GM18861 (cell line): ENCODE results near the gene PYGB.
"Not testable (repeated sequence)": the region's sequence is repeated elsewhere in the genome, so short reads cannot be mapped to it uniquely, and the experiment has no call there.

Experiments used
- ATAC-seq: cut with Tn5 transposase; IDR thresholded peaks from one replicate; pipeline ENCODE4 v1.9.1; 2021; ENCODE audit not compliant: unreplicated experiment

The PYGB gene

DNA sequence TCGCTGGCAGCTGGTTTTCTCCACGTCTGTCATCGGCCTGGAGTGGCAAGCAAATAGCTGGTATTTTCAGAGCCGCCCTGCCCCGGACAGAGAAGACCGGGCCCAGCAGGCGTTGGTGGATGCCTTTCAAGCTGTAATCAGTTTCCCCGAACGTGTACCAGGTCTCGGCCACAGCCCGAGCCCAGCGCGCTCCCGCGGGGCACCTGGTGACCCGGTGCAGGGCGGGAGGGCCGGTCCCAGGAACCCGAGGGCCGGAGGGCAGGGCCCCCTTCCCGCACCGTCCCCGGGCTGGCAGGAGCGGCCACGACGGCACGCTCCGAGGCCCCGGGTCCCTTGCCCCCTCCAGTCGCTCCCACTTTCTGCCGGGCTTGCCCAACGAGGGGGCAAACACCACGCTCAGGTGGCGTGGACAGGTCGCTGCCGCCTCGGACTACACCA, 348 bp upstream of the PYGB start:
- peak; percentile 21 for ATAC-seq

GRCh38 chr20:25248786-25249172, 894 bp downstream of the PYGB start:
- ATAC-seq: no peak

GRCh38 chr20:25249198-25249931, 1.5 kb downstream of the PYGB start:
- ATAC-seq: no peak

GRCh38 chr20:25250508-25250907, 2.6 kb downstream of the PYGB start:
- ATAC-seq: no peak

GRCh38 chr20:25251019-25251418, 3.1 kb downstream of the PYGB start:
- ATAC-seq: no peak

DNA sequence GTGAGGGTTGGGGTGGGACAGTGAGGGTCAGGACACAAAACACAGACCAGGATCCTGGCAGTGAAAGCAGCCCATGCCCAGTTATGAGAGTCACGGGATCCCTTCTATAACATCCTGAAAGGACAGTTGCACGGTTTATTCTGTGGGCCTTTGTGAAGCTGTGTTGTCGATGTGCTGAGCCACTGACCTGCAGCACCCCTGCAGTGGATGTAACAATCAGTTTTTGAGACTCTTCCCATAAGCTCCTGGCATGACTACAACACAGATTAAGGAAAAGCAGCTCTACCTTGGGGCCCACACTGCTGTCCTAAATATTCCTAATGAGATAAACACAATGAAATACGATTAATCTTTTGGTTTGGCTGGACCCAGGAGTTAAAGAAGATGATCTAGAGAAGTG, 3.7 kb downstream of the PYGB start:
- ATAC-seq: no peak

DNA sequence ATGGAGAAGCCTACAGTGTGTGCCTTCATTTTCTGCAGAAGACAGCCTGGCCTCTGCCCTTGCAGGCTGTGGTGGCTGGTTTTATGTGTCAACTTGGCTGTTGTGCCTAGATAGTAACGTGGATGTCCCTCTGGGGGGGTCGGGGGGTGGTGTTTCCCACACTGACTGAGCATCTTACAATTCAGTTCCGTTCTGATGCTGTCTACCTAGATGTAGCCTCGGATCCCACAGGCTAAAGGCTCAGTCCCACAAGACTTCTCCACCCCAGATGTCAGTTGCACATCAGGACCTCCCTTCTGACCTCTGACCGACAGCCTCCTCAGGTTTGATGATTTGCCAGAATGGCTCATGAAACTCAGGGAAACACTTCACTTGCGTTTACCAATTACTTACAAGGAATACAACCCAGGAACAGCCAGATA, 4.4 kb downstream of the PYGB start:
- no peak for ATAC-seq

DNA sequence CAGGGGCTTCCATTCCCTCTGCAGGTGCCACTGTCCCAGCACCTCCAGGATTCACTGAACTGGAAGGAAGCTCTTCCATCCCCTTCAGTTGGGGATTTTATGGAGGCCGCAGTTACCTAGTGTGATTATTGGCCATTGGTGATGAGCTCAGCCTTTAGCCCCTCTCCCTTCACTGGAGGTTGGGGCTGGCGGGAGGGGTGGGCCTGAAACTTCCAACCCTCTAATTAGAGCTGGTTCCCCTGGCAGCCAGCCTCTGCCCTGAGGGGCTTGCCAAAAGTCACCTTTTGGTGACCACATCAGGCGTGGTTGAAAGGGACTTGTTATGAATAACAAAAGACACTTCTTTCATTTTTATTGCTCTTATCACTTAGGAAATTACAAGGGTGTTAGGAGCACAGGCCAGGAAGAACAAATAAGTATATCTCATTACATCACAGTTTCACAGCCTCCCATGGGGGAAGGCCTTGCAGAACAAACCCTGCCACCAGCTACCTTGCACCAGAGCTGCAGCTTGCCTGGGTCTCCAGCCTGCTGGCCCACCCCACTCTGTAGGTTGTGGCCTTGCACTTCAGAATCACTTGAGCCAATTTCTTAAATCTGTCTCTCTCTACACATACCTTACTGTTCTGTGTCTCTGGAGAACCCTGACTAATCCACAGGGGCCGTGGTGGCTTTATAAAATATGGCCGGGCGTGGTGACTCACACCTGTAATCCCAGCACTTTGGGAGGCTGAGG, 5.0 kb downstream of the PYGB start:
- no peak for ATAC-seq

GRCh38 chr20:25253606-25254275, 5.9 kb downstream of the PYGB start:
- ATAC-seq: no peak

GRCh38 chr20:25254571-25254970, 6.7 kb downstream of the PYGB start:
- ATAC-seq: no peak

DNA sequence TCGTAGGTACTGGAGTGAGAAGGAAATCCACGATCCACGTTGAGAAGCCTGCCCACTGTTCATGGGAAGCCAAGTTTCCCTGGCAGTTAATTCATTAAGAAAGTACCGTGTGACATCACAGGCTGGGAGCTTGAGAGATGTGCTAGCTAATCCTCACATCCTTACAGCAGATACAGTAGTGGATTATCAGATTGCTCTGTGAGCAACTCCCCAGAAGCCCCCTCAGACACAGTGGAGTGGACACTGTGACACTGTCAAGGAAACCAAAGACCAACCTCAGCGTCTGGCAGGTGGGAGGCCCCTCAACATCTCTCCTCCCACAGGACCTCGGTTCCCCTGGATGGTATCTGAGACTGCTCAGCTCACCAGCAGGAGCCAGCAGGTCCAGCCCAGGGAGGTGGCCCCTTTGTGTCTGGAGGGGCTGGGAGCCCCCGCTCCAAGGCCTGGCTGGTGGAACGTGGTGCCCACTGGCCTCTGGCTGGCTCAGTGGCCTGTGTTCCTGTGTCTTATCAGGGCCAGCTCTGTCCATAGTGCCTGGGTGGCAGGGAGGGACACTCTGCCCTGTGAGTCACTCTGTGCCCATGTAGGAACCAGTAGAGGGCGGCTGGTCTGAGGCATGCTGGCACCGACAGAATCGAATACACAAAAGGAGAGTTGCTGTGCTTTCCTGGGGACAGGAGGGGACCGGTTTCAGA, 7.2 kb downstream of the PYGB start:
- no peak for ATAC-seq

GRCh38 chr20:25256226-25256859, 8.5 kb downstream of the PYGB start:
- ATAC-seq: no peak

- no peak for ATAC-seq
These were observed 9.2 kb downstream of the PYGB start for GRCh38 chr20:25257130-25257529.

GRCh38 chr20:25257756-25258475, 10.0 kb downstream of the PYGB start:
- ATAC-seq: no peak

GRCh38 chr20:25258476-25258805, 10.6 kb downstream of the PYGB start:
- no peak for ATAC-seq

DNA sequence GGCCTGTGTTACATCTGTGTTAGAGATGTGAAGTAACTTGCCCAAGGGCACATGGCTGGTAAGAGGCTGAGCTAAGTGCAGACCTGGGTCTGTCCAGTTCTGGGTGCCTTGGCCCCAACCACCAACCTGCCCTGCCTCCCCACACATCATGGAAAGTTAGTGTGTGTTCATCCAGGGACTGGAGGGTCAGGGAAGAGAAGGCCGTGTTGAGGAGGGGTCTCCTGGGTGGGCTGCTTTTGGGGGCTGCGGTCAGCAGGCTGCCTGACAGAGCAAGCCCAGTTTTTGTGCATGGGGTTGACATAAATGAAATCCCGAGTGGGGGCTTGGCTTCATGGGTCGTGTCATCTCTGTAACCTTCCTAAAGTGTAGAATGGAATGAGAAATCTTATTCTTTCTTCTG, 10.9 kb downstream of the PYGB start:
- ATAC-seq: no peak

GRCh38 chr20:25259358-25259757, 11.5 kb downstream of the PYGB start:
- ATAC-seq: no peak

- no peak for ATAC-seq
These were observed 11.9 kb downstream of the PYGB start for GRCh38 chr20:25259788-25260254.

GRCh38 chr20:25260770-25261437, 13.0 kb downstream of the PYGB start:
- ATAC-seq: not testable (repeated sequence)
